Thyroid gland (tissue), 4 donors: ENCODE data around the gene FSIP1.

ENCODE experiments used
- CTCF ChIP-seq, 6 experiments: fragments of 200-600 bp in 3 of 6; fragments of 450-650 bp in 3 of 6; sonication (generic) in 3 of 6; IDR thresholded peaks; one replicate each; pipeline ENCODE4 v1.5.1; 2016 to 2019; ENCODE audit warnings: antibody characterized with exemption in 6 of 6, mild to moderate bottlenecking in 2 of 6, inconsistent platforms in 1 of 6, moderate library complexity in 1 of 6
- POLR2A ChIP-seq, 2 donors: fragments of 450-650 bp; IDR thresholded peaks; one replicate each; pipeline ENCODE4 v1.6.1; 2017; ENCODE audit warnings: antibody characterized with exemption in 2 of 2, mild to moderate bottlenecking in 2 of 2, moderate library complexity in 1 of 2

- TF ChIP-seq CTCF (IDR thresholded peaks at IDR 0.05) (no peak), POLR2A (IDR thresholded peaks at IDR 0.05) (no peak)
These were observed 85.1 kb downstream of the FSIP1 start for GRCh38 chr15:39697509-39697908.
